HG03354 (cell line): ENCODE measurements around the gene KCNN3.

ENCODE experiments used
- ATAC-seq: cut with Tn5 transposase; IDR thresholded peaks from one replicate; pipeline ENCODE4 v1.9.1; 2021; ENCODE audit warnings: mild to moderate bottlenecking; ENCODE audit not compliant: unreplicated experiment, poor library complexity, severe bottlenecking

Gene KCNN3

GRCh38 chr1:154881820-154882535, 11.9 kb upstream of the KCNN3 start:
- ATAC-seq, result no peak

- ATAC-seq, result no peak
Measured at GRCh38 chr1:154880671-154881070, 10.6 kb upstream of the KCNN3 start.

DNA sequence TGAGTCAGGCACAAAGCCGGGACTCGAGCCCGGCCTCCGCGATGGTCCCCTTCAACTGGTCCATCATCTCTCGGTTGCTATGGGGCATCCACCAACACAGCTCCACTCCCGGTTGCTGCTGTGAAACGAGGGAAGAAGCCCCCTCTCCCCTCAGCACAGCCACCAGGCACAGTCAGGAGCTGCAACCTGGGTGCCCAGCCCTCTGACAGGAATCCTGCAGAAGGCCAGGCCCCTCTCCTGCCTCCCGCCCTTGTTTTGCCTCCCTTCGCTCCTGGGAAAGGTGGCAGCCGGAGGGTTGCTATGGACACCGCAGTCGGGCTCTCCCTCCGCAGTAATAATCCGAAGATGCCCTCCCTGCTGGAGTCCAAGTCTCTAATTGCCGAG, 8.9 kb upstream of the KCNN3 start:
- no peak for ATAC-seq

DNA sequence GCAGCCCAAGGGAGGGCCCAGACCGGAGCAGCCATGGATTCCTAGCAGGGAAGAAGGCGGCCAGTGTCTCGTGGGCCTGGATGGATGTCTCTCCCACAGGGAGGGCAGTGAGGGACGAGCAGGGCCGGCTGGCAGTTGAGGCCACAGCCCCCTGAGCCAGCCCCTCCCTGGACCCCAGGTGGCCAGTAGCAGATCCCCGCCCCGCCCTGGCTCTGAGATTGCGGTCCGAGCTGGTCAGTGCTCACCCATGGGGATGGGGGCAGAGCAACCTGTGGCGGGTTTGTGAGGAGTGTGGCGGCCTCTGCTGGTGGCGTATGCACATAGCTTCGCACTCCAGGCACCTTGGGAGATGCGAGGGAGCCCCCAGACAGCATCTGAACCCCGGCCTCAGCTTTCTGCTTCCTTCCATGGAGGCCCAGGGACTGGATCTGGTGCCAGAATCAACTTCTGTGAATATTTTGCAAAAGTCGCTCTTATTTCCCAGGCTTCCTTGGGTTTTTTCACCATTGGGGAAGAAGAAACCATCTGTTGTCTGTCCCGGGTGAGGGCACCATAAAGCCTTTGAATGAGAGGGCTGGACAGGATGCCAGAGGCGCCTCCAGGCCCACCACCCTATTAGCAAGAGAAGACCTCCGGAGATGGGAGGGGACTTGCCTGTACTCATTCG, 8.4 kb upstream of the KCNN3 start:
- ATAC-seq, result no peak

DNA sequence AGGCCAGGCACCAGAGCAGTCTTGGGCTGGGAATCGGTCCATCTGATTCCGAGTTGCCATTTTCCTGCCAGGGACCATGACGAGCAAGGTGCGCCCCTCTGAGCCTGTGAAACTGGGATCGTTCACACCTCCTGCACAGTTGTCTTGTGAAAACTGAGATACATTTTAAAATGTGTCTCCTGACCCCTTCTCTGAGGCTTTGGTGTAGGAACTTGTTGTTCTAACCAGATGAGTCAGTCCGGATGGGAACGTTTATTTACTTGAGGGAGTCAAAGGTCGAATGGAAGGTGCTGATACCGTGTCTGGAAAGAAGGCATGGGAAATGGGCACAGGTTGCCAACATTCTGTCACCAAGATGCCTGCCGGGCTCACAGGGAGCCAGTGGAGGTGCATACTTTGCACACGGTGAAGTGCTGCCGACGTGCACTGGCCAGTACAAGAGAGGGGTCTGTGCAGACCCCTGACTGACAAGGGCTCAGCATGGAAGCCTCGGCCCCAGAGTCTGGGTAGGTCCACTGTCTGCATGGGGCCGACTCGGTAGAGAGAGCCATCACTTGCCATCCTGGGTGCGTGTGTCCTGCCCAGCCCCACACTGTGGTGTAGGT, 7.4 kb upstream of the KCNN3 start:
- no peak for ATAC-seq

DNA sequence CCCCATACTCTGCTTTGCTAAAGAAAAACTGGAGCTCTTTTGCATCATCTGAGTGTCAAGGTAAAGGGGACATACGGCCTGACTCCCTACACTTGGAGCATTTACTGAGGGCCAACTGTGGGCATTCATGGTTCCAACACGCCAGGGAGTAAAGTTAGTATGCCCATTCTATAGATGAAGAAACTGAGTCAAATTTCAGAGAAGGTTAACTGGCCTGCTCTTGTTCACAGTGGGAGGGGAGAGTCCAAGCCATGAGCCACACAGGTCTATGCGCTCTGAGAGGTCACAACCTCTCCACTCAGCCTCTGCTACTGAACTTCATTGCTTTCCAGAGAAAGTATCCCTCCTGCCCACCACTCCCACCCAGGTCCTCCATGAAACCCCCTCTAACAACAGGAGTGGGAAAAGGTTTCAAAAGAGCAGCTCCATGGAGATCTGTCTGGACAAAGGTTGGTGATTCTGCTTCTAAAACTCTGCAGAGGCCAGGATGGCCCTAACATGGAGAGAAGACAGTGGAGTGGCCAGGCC, 6.8 kb upstream of the KCNN3 start:
- no peak for ATAC-seq

GRCh38 chr1:154874465-154874864, 4.4 kb upstream of the KCNN3 start:
- no peak for ATAC-seq

GRCh38 chr1:154873321-154873950, 3.4 kb upstream of the KCNN3 start:
- ATAC-seq, result no peak

DNA sequence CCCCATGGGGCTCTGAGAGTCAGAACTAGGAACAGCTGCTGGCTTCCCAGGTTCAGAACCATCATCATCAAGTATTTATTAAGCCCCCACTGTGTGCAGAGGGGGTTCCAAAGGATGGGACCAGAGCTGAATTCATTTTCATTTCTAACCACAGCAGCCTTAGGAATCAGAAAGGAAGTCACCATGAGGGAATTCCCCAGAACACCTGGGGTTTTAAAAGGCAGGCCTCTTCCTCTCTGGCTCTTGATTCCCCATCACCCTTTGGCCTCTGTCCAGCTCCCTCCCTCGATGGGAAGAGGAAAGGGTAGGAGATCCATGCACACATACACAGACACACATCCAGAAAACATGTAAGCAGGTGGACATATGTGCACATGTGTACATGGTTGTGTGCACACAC, 1.3 kb upstream of the KCNN3 start:
- ATAC-seq, result no peak

DNA sequence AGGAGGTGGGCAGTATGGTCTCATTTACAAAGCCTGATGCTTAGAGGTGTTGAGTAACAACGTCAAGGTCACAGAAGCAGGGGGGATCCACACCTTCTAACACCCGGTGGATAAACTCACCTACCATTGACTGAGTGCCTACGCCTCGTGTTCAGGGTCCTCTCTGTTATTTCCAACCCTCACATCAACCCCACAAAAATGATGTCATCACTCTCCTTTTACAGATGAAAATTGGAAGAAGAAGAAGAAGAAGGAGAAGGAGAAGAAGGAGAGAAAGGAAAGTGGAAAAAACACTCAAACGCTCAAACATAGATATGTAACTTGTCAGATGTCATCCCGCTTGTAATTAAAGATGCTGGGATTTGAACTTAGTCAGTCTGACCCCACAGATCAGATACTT, 653 bp upstream of the KCNN3 start:
- no peak for ATAC-seq

DNA sequence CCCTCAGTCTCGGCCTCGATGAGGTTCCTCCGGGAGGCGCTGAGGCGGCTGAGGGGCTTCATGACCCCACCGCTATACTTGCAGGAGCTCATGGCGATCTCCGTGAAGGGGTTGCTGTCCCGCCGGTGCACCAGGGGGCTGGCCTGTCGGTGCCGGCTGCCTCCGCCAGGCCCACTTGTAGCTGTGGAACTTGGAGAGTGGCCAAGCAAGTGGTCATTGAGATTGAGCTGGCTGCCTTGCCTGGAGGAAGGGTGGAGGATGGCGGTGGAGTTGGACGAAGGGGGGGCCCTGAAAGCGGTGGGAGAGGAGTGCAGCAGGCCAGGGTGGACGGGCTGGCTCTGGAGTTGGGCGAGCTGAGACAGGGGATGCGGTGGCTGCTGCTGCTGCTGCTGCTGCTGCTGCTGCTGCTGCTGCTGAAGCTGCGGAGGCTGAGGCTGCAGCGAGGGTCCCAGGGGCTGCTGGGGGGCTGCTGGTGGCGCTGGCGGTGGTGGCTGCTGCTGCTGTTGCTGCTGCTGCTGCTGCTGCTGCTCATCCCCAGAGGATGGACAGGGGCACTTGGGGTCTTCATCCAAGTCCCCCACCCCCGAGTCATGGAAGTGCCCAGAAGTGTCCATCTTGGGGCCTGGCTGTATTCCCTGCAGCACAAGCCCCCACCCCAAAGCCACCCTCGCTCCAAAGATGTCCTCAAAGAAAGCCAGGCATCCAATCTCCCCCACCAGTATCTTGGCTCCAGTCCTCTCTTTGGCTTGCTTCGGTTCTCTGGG, 548 bp downstream of the KCNN3 start:
- ATAC-seq, result no peak

GRCh38 chr1:154867841-154868605, 2.1 kb downstream of the KCNN3 start:
- ATAC-seq, result no peak

DNA sequence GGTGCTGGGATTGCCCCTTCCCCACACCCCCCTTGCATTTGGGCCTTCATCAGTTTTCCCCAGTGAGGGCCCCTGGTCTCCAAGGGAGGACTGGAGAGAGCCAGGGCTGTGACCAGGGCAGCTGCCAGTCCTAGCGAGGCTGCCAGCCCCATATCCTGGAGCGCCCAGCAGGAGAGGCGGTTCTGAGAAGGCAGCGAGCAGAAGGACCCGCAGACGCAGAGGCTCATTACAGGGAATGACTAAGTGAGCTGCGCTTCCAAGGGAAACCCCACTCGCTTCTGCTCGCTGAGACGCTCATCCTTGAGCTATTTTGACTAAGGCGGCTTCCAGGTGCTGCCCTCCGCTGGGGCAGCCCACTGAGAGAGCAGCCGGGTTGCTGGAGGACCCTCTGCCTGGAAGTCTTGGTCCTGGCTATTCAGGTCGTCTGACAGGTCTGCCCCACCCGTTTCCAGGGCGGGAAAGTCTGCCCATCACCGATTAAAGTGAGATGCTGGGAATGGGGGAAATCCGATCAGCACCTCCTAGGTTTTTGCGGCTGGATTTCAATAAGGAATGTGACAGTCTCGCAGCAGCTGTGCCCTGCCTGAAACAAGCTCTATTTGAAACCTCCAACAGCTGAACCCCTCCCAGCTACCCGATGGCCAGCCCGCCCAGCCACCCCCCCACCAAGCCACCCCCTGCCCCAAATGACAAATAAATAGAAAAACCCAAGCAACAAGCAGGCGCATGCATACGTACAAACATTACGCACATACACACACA, 2.8 kb downstream of the KCNN3 start:
- ATAC-seq, result no peak

GRCh38 chr1:154866257-154867063, 3.6 kb downstream of the KCNN3 start:
- ATAC-seq, result no peak

GRCh38 chr1:154865442-154866256, 4.4 kb downstream of the KCNN3 start:
- ATAC-seq, result no peak

GRCh38 chr1:154864189-154864975, 5.7 kb downstream of the KCNN3 start:
- ATAC-seq, result no peak
